ENCODE measurements around the gene CDH4.
A peak's percentile ranks its signal among the peaks of the same experiment; 100 is the strongest.
"Not testable (repeated sequence)": the region's sequence is repeated elsewhere in the genome, so short reads cannot be mapped to it uniquely, and the experiment has no call there.

Gene CDH4

DNA sequence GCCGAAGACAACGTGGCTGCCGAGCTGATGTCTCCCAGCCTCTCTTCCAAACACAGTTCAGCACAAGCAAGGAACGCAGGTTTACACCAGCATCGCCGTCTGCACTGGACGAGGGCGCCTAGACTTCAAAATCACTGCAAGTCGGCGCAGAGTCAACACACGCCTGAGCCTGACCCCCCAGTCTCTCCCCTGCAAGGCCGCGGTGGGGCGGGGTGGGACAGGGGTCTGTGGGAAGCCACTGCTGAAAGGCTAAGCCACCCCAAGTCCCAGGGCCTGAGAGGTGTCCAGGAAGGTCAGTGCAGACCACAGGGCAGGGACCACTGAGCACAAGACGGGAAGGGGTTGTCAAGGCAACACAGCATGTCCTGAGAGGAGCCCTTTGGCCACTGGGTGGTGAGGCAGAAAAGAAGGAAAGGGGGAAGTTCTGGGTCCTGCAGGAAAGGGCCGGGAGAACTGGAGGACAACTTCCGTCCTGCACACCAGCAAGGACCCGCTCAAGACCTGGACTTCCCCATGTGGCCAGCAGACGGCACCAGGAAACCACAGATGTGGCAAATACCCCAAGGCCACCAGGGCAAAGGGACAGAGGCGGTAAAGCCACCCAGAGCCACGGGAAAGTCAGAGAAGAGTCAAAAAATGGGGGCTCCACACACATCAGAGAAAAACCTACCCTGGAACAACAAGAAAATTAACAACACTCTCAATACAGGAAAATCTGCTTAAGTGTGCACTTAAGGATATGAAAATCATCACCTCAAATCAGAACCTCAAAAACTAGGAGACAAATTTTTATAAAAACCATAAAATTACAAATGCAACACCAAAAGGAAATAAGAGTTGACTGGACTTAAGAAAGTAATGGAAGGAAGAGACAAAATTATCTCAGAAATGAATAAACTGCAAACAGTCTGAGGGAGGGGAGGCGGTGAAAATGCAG is 728.9 kb downstream of the CDH4 start:
- DNase-seq (ENCODE audit: low spot score), result peak; percentile 30

GRCh38 chr20:61981691-61982090 is 729.6 kb downstream of the CDH4 start:
- DNase-seq (ENCODE audit: low spot score), result not testable (repeated sequence)

- no peak for DNase-seq (ENCODE audit: low spot score)
These were observed 730.3 kb downstream of the CDH4 start for GRCh38 chr20:61982191-61982950.

DNA sequence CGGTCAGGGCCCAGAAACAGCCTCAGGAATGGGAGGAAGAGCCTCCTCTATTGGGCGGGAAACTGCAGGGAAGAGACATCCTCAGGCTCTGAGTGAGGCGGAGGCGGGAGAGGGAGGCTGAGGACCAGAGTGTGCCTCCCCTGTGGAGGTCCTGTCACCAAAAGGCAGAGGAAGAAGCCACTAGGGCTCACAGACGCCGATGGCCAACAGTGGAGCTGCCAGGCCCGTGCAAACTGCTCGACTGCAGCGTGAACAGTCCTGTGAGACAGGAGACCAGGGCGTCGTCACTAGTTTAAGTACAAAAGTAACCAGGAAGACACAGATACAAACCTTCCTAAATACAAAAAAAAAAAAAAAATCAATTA is 730.9 kb downstream of the CDH4 start:
- no peak for DNase-seq (ENCODE audit: low spot score)

DNA sequence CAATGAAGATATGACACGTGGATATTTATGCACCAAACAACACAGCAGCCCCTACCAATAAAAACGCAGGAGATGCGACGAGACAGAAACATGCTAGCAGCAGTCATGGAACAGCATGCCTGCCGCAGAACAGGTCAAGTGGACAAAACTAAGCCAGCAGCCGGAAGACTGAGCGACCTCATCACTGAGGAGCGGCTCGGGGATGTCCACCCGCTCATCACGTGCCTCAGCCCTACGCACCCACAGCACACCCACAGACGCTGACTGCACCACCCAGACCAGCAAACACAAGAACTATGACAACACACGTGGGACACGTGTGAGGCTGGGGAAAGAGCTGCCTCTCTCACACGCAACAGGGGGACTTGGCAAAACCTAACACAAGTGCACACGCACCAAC is 731.9 kb downstream of the CDH4 start:
- DNase-seq (ENCODE audit: low spot score), result no peak

DNA sequence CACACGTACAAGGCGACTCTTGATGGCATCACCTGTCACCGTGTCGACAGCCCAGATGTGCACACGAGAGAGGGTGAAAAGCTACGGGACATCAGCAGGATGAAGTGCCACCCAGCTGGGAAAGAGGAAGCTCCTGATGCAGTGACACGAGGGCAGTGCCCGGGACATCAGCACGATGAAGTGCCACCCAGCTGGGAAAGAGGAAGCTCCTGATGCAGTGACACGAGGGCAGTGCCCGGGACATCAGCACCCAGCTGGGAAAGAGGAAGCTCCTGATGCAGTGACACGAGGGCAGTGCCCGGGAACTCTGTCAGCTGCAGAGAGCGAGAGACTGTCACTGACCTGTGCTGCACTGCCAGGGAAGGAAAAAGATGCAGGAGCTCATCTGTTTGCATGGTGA is 732.4 kb downstream of the CDH4 start:
- not testable (repeated sequence) for DNase-seq (ENCODE audit: low spot score)

DNA sequence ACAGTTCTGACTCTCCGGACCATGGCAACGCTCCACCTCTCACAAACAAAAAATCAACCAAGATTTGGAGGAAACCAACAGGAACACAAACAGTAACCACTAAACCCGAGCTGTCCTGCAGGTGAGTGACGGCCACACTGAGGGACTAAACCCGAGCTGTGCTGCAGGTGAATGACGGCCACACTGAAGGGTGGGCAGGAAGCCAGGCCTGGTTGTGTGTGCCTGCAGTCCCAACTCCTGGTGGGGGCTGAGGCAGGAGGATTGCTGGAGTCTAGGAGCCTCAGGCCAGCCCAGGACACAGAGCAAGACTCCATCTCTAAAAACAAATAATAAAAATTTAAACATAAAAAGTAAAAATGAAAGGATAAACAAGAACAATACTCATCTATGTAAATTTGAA is 733.0 kb downstream of the CDH4 start:
- DNase-seq (ENCODE audit: low spot score), result no peak

DNA sequence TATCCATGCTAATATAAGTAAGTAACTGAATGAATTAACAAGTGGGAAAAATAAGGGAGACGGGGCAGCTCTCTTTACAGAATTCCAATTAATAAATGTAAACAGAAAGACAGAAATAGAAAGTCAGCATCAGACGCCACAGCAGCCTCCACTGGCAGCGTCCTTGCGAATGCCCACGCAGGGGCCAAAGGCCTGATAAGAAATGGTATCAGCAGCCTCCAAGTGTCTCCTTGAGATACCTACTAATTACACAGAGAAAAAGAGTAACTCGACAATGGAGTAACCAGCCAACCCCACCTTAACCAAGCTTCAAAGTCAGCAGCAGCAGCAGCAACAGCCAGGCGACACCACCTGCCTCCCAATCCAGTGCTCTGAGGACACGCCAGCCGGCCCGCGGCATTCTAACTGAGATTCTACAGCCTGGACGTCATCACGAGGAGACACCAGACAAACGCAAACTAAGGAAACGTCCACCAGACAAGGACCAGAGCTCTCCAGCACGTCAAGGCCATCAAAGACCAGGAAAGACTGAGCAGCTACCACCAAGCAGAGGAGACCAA is 734.8 kb downstream of the CDH4 start:
- DNase-seq (ENCODE audit: low spot score), result no peak

GRCh38 chr20:61988665-61989064 is 736.6 kb downstream of the CDH4 start:
- no peak for DNase-seq (ENCODE audit: low spot score)

DNA sequence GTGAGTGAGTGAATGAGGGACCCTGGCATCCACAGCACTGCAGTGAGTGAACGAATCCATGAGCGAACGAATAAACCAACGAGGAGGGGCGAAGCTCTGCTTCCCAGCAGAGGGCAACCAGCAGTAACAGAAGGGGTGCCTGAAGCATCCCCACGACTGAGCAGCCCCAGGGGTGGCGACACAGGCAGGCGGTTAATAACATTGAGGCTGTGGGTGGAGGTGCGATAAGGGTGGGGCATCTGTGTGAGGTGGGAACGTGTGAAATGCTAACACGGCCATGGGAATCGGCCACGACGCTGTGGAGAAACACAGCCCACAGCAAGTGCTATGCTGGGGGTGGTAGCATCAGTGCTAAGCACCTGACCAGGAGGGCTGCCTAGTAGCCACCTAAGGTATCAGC is 737.7 kb downstream of the CDH4 start:
- no peak for DNase-seq (ENCODE audit: low spot score)
